Thoracic aorta (tissue), 2 donors: Measurements from ENCODE around the gene ADRA2C. TPM values are rescaled to one million over a fixed set of nuclear protein-coding genes. Genes with fewer than 3 reads are reported as not detected.

Experiments
- ATAC-seq: fragments of 150-250 bp; one replicate; pipeline ENCODE4 v1.8.0; 2017; ENCODE audit warnings: low read depth; ENCODE audit not compliant: insufficient number of reproducible peaks, low FRiP score
- DNase-seq: peaks from one replicate; pipeline ENCODE4 v3.0.0-alpha.2; 2020; ENCODE audit warnings: low spot score
- H3K27ac ChIP-seq, 2 donors: fragments of 200-600 bp; sonication (generic); 1 replicate in 1 of 2; 2 replicates in 1 of 2; pipeline ENCODE4 v1.5.1; 2016; ENCODE audit warnings: mild to moderate bottlenecking in 2 of 2, moderate library complexity in 2 of 2
- H3K27me3 ChIP-seq: fragments of 200-600 bp; sonication (generic); replicated peaks from 2 replicates; pipeline ENCODE4 v1.6.0; 2016; ENCODE audit warnings: mild to moderate bottlenecking; ENCODE audit not compliant: insufficient read depth
- H3K36me3 ChIP-seq: fragments of 200-600 bp; sonication (generic); one replicate; pipeline ENCODE4 v1.5.1; 2016
- H3K4me1 ChIP-seq, 2 donors: fragments of 200-600 bp; sonication (generic); 1 replicate in 1 of 2; 2 replicates in 1 of 2; pipeline versions ENCODE4 v1.5.1 to v1.6.0; 2016; ENCODE audit warnings: low read depth in 2 of 2, mild to moderate bottlenecking in 1 of 2; ENCODE audit not compliant: control insufficient read depth in 1 of 2
- H3K4me3 ChIP-seq: fragments of 200-600 bp; sonication (generic); 2 replicates; pipeline ENCODE4 v1.5.1; 2016; ENCODE audit warnings: mild to moderate bottlenecking
- H3K9me3 ChIP-seq: fragments of 200-600 bp; sonication (generic); 2 replicates; pipeline ENCODE4 v1.5.1; 2016
- total RNA-seq, 2 donors: library from RNA; depleted of rRNA; stranded (reverse); fragments of >200 nt; gene quantifications; one replicate each; pipeline versions ENCODE4 v1.1.0 to v1.2.3, GENCODE V29; 2016
- TF ChIP-seq, protein P1 (sequence below): fragments of 200-600 bp; sonication (generic); IDR thresholded peaks from one replicate; pipeline ENCODE4 v1.5.1; 2019; ENCODE audit warnings: antibody characterized with exemption

The ADRA2C gene
- total RNA-seq, 2 donors from 2014 or later, result 105 to 232 TPM

DNA sequence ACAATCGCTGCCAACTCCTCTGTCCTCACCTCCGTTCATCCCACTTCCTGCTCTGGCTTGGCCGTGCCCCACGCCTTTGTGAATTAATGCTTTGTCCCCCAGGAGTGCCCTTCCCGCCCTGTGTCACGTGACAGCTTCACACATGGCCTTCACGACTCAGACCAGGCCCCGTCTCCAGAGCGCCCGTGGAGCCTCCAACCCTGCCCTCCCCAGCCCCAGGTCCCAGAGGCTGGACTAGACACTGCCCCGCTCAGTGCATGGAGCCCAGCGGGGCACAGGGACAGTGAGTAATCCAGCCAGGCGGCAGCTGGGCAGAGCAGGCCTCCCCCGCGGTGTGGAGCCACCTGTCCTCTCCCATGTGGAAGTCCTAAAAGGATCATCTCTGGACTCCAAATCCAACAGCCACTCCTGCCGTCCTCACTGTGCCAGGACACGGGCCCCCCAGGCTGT is 7.4 kb downstream of the ADRA2C start:
- H3K27me3 ChIP-seq, result no peaks in the 10 kb centered on the region
- no peak for ATAC-seq
- H3K27ac ChIP-seq, result no peak overlapping the region
- peaks cover 8 to 48% of the 10 kb centered on the region in 2 donors for H3K4me1 ChIP-seq
- H3K9me3 ChIP-seq, result no peaks in the 10 kb centered on the region
- TF ChIP-seq, protein P1, sequence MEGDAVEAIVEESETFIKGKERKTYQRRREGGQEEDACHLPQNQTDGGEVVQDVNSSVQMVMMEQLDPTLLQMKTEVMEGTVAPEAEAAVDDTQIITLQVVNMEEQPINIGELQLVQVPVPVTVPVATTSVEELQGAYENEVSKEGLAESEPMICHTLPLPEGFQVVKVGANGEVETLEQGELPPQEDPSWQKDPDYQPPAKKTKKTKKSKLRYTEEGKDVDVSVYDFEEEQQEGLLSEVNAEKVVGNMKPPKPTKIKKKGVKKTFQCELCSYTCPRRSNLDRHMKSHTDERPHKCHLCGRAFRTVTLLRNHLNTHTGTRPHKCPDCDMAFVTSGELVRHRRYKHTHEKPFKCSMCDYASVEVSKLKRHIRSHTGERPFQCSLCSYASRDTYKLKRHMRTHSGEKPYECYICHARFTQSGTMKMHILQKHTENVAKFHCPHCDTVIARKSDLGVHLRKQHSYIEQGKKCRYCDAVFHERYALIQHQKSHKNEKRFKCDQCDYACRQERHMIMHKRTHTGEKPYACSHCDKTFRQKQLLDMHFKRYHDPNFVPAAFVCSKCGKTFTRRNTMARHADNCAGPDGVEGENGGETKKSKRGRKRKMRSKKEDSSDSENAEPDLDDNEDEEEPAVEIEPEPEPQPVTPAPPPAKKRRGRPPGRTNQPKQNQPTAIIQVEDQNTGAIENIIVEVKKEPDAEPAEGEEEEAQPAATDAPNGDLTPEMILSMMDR, result no peak
- no peaks in the 10 kb centered on the region for H3K36me3 ChIP-seq
- DNase-seq, result no peak
- no peak overlapping the region for H3K4me3 ChIP-seq

DNA sequence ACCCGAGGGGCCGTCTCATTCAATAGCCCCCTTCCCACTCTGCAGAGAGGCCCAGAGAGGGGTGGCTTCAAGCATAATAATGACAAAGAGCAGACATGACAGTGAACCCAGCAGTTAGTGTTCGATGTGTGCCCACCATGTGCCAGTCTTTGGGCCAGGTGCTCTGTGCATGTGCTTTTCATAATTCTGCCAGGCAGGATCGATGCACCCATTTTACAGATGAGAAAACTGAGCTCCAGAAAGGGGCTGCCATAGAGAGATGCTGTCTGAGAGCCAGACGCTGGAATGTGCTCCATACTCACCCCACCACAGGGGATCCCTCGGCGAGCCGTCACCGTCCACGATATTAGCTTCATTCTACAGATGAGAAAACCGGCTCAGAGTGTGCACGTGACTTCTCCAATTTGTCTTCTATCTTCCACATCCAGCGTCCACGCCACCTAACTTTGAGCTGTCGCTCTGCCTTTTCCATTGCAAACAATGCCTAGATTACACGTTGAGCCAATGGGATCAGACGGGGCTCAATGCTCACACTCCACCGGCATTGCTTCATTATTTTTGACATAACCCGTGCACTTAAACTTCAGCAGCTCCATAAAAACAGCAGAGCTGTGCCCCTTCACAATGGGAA is 8.2 kb downstream of the ADRA2C start:
- Histone ChIP-seq H3K4me1 (peaks cover 5 to 41% of the 10 kb centered on the region in 2 donors), H3K27me3 (no peaks in the 10 kb centered on the region), H3K27ac (no peak overlapping the region), H3K9me3 (no peaks in the 10 kb centered on the region), H3K4me3 (no peak overlapping the region), H3K36me3 (no peaks in the 10 kb centered on the region)
- ATAC-seq (no peak), DNase-seq (no peak)
- TF ChIP-seq, protein P1, result no peak

DNA sequence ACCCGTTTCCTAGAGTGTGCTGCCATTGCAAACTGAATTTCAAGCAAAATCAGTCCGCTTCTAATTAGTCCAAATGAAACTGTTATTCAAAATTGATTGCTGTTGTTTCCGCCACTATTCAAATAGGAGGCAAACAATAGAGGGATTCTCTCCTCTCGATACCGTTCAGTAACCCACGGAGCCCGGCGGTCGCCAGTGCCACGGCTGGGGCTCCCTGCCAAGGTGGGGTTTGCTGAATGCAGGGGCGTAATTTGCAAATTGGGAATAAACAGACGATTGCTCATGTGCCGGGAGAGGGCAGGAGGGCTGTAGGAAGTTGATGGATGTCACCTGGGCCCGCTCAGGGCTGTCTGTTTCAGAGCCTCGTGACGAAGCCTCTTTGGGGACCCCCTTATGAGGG is 8.8 kb downstream of the ADRA2C start:
- H3K9me3 ChIP-seq, result no peaks in the 10 kb centered on the region
- DNase-seq, result no peak
- no peaks in the 10 kb centered on the region for H3K27me3 ChIP-seq
- H3K4me3 ChIP-seq, result no peak overlapping the region
- no peak overlapping the region for H3K27ac ChIP-seq
- TF ChIP-seq, protein P1, result no peak
- ATAC-seq, result no peak
- peaks cover 5 to 34% of the 10 kb centered on the region in 2 donors for H3K4me1 ChIP-seq
- H3K36me3 ChIP-seq, result no peaks in the 10 kb centered on the region

DNA sequence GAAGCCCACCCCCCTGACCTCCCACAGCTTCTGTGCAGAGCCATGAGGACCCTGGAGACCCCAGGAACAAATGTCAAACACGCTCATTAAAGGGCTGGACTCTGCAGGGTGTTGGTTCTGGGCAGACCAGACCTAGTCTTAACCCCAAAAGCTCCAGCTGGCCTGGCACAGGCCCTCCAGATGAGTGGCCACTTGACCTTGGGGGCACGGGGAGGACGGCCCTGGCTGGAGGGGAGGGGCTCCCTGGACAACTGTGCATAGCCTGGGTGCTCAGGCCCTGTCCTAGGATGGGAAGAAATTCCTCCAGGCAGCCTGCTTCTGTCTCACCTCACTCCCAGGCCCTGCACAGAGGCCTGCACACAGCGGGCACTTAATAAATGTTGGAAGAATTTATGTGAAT is 9.4 kb downstream of the ADRA2C start:
- Histone ChIP-seq H3K27ac (no peak overlapping the region), H3K9me3 (no peaks in the 10 kb centered on the region), H3K4me1 (peaks cover 5 to 29% of the 10 kb centered on the region in 2 donors), H3K36me3 (no peaks in the 10 kb centered on the region), H3K27me3 (no peaks in the 10 kb centered on the region), H3K4me3 (no peak overlapping the region)
- no peak for DNase-seq
- ATAC-seq, result no peak
- TF ChIP-seq, protein P1, result no peak

DNA sequence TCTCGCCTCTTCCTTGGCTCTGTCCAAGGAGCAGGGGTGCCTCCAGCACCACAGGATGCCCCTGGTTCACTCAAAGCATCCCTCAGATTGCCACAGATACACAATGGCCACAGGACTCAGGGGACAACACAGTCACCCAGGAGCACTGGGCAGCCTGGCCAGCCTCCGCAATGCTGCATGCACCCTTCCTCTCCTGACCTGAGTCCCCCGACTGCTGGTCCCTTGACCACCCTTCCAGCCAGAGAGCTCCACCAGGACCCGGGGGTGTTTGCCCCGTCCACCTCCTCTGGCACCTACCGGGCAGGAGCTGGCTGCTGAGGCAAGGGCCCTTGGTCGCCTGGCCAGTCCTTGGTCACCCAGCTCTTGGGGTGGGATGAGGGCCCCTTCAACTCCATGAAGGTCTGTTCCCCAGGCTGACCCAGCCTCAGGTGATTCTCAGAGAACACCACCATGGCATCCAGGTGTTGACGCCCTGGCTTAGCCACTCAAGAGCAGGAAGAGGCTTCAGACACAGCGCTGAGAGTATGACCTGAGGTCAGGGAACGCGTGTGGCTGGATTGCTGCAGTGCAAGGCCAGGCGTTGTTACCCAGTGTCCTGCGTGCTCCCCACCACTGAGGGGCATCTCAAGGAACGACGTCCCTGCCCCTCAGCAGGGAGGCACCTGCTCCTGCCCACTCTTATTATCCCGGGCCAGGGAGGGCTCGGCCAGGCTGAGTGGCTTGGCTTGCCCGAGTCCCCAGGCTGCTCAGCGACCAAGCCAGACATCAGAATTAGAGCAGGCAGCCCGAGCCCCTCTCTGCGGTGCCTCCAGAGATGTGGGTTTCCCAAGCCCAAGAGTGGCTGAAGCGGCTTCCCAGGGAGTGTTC is 10.2 kb downstream of the ADRA2C start:
- DNase-seq (no peak), ATAC-seq (no peak)
- no peaks in the 10 kb centered on the region for H3K36me3 ChIP-seq
- no peaks in the 10 kb centered on the region for H3K9me3 ChIP-seq
- TF ChIP-seq, protein P1, result no peak
- no peaks in the 10 kb centered on the region for H3K27me3 ChIP-seq
- peaks cover 5 to 20% of the 10 kb centered on the region in 2 donors for H3K4me1 ChIP-seq
- H3K27ac ChIP-seq, result no peak overlapping the region
- no peak overlapping the region for H3K4me3 ChIP-seq
